GM18870 (cell line): ENCODE data around the gene HES3.
A peak's percentile ranks its signal among the peaks of the same experiment; 100 is the strongest.
"Not testable (repeated sequence)": the region's sequence is repeated elsewhere in the genome, so short reads cannot be mapped to it uniquely, and the experiment has no call there.

Experiments
- ATAC-seq: cut with Tn5 transposase; IDR thresholded peaks from one replicate; pipeline ENCODE4 v1.9.1; 2021; ENCODE audit warnings: moderate library complexity; ENCODE audit not compliant: unreplicated experiment

Gene HES3

GRCh38 chr1:6218375-6219164 lies 25.4 kb upstream of the HES3 start:
- ATAC-seq = no peak

GRCh38 chr1:6219641-6220040 lies 24.3 kb upstream of the HES3 start:
- not testable (repeated sequence) for ATAC-seq

GRCh38 chr1:6220236-6220635 lies 23.7 kb upstream of the HES3 start:
- ATAC-seq = no peak

- no peak for ATAC-seq
Observed at GRCh38 chr1:6221210-6221784, 22.7 kb upstream of the HES3 start.

- no peak for ATAC-seq
Observed at GRCh38 chr1:6222636-6223035, 21.3 kb upstream of the HES3 start.

- ATAC-seq = no peak
Observed at GRCh38 chr1:6223617-6224016, 20.4 kb upstream of the HES3 start.

GRCh38 chr1:6224718-6225117 lies 19.3 kb upstream of the HES3 start:
- no peak for ATAC-seq

GRCh38 chr1:6225651-6226050 lies 18.3 kb upstream of the HES3 start:
- ATAC-seq = no peak

GRCh38 chr1:6233376-6233775 lies 10.6 kb upstream of the HES3 start:
- ATAC-seq = no peak

GRCh38 chr1:6234502-6235295 lies 9.3 kb upstream of the HES3 start:
- ATAC-seq = peak; percentile 16

- ATAC-seq = peak; percentile 20
Observed at GRCh38 chr1:6235296-6235677, 8.7 kb upstream of the HES3 start.

GRCh38 chr1:6237093-6237492 lies 6.9 kb upstream of the HES3 start:
- ATAC-seq = no peak

- no peak for ATAC-seq
Observed at GRCh38 chr1:6239213-6239752, 4.7 kb upstream of the HES3 start.

GRCh38 chr1:6239950-6240768 lies 3.8 kb upstream of the HES3 start:
- no peak for ATAC-seq

- no peak for ATAC-seq
Observed at GRCh38 chr1:6241107-6241886, 2.7 kb upstream of the HES3 start.

GRCh38 chr1:6241887-6242740 lies 1.9 kb upstream of the HES3 start:
- no peak for ATAC-seq

- ATAC-seq = no peak
Observed at GRCh38 chr1:6243053-6243834, 735 bp upstream of the HES3 start.

- no peak for ATAC-seq
Observed at GRCh38 chr1:6244401-6245049, 546 bp downstream of the HES3 start.
